Fibroblast of lung (primary cell): ENCODE measurements around the gene CCDC141. TPM values are rescaled to one million over a fixed set of nuclear protein-coding genes. Genes with fewer than 3 reads are reported as not detected.

Source experiments
- DNase-seq, 2 donors: peaks; one replicate each; pipeline versions ENCODE4 v3.0.0 to v3.0.0-alpha.2; 2010; ENCODE audit warnings: low read depth in 2 of 2
- H2AFZ ChIP-seq: 2 replicates; pipeline ENCODE4 v1.5.1; 2012; ENCODE audit warnings: low read length, control low read depth, inconsistent platforms
- H3K27ac ChIP-seq: 2 replicates; pipeline ENCODE4 v1.5.1; 2011; ENCODE audit warnings: low read length, control low read depth; ENCODE audit not compliant: insufficient read depth
- H3K27me3 ChIP-seq: 2 replicates; pipeline ENCODE4 v1.5.1; 2011; ENCODE audit warnings: mild to moderate bottlenecking, low read length; ENCODE audit not compliant: control insufficient read depth, insufficient read depth
- H3K36me3 ChIP-seq: 2 replicates; pipeline ENCODE4 v1.5.1; 2011; ENCODE audit warnings: low read length; ENCODE audit not compliant: control insufficient read depth, insufficient read depth
- H3K4me1 ChIP-seq: 2 replicates; pipeline ENCODE4 v1.5.1; 2011; ENCODE audit warnings: low read length; ENCODE audit not compliant: control insufficient read depth, insufficient read depth; ENCODE audit errors: extremely low read depth
- H3K4me2 ChIP-seq: 2 replicates; pipeline ENCODE4 v1.5.1; 2011; ENCODE audit warnings: low read length, control low read depth; ENCODE audit not compliant: insufficient read depth; ENCODE audit errors: extremely low read depth
- H3K4me3 ChIP-seq, 4 experiments: fragments of 200-600 bp in 1 of 4; sonication (generic) in 1 of 4; replicated peaks in 1 of 4; 2 replicates each; pipeline ENCODE4 v1.5.1; 2011 to 2016; ENCODE audit warnings: low read length in 4 of 4, low read depth in 3 of 4, mild to moderate bottlenecking in 3 of 4, control low read depth in 2 of 4, inconsistent platforms in 1 of 4, mixed read lengths in 1 of 4; ENCODE audit not compliant: insufficient read depth in 1 of 4; ENCODE audit errors: control extremely low read depth in 1 of 4
- H3K79me2 ChIP-seq: 2 replicates; pipeline ENCODE4 v1.5.1; 2012; ENCODE audit warnings: mild to moderate bottlenecking, low read length, inconsistent platforms; ENCODE audit not compliant: control insufficient read depth, insufficient read depth
- H3K9ac ChIP-seq: 2 replicates; pipeline ENCODE4 v1.5.1; 2011; ENCODE audit warnings: mild to moderate bottlenecking, low read length, control low read depth; ENCODE audit not compliant: insufficient read depth
- H3K9me3 ChIP-seq: 2 replicates; pipeline ENCODE4 v1.5.1; 2012; ENCODE audit warnings: low read depth, low read length; ENCODE audit not compliant: control insufficient read depth, insufficient read depth
- H4K20me1 ChIP-seq: 2 replicates; pipeline ENCODE4 v1.5.1; 2011; ENCODE audit warnings: low read length; ENCODE audit not compliant: control insufficient read depth, insufficient read depth; ENCODE audit errors: extremely low read depth
- EZH2 ChIP-seq: IDR thresholded peaks from 2 replicates; pipeline ENCODE4 v1.5.1; 2012; ENCODE audit warnings: low read length, control low read depth, mild to moderate bottlenecking; ENCODE audit errors: missing control alignments
- polyA plus RNA-seq, 2 donors: library from polyadenylated mRNA; depleted of rRNA in 1 of 2; stranded (reverse) in 1 of 2; unstranded in 1 of 2; fragments of >200 nt; gene quantifications; 2 replicates each; pipeline ENCODE4 v1.2.1, GENCODE V29; 2011 to 2012; ENCODE audit warnings: missing spikeins in 1 of 2
- total RNA-seq: library from RNA; depleted of rRNA; stranded (reverse); fragments of >200 nt; gene quantifications from 2 replicates; pipeline ENCODE4 v1.2.1, GENCODE V29; 2014
- TF ChIP-seq, protein P1 (sequence below), 2 donors: IDR thresholded peaks in 1 of 2; conservative IDR thresholded peaks in 1 of 2; 1 replicate in 1 of 2; 2 replicates in 1 of 2; pipeline ENCODE4 v1.5.1; 2011 to 2012; ENCODE audit warnings: low read length in 2 of 2, control low read depth in 1 of 2, inconsistent platforms in 1 of 2, low read depth in 1 of 2, mild to moderate bottlenecking in 1 of 2

Gene CCDC141
- total and polyA plus RNA-seq, 2 donors (not counting 1 experiment from before 2014, with no cell fraction given), result 0.03 to 0.17 TPM

DNA sequence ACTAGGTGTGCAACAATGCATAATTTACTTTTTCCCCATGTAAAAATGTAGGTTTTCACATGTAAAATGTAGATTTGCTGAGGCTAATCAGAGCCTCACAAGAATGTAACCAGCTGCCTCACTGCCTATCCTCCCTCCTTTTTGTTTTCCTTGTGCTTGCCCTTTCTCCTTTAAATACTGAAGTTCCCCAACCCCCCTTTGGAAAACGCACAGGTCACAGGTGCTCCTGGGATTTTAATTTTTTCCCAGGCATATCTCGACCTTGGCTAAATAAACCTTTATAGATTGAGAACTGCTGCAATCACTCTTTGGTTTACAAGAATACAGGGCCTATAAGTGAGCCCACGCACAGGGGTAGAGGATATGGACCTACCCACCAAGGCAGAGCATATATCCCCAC lies 165.5 kb downstream of the CCDC141 start:
- Histone ChIP-seq H3K4me1 (no peaks in the 10 kb centered on the region), H3K27ac (no peak overlapping the region), H3K9me3 (no peaks in the 10 kb centered on the region), H3K27me3 (no peaks in the 10 kb centered on the region), H3K4me3 (no peak overlapping the region), H3K36me3 (no peaks in the 10 kb centered on the region), H4K20me1 (no peaks in the 10 kb centered on the region), H3K9ac (no peak overlapping the region), H3K79me2 (no peaks in the 10 kb centered on the region), H2AFZ (no peak overlapping the region), H3K4me2 (no peak overlapping the region)
- no peak for DNase-seq
- TF ChIP-seq, protein P1, sequence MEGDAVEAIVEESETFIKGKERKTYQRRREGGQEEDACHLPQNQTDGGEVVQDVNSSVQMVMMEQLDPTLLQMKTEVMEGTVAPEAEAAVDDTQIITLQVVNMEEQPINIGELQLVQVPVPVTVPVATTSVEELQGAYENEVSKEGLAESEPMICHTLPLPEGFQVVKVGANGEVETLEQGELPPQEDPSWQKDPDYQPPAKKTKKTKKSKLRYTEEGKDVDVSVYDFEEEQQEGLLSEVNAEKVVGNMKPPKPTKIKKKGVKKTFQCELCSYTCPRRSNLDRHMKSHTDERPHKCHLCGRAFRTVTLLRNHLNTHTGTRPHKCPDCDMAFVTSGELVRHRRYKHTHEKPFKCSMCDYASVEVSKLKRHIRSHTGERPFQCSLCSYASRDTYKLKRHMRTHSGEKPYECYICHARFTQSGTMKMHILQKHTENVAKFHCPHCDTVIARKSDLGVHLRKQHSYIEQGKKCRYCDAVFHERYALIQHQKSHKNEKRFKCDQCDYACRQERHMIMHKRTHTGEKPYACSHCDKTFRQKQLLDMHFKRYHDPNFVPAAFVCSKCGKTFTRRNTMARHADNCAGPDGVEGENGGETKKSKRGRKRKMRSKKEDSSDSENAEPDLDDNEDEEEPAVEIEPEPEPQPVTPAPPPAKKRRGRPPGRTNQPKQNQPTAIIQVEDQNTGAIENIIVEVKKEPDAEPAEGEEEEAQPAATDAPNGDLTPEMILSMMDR (conservative IDR thresholded peaks at IDR 0.05 in 1 of 2, IDR thresholded peaks at IDR 0.05 in 1 of 2; ENCODE audit: low read depth in 1 of 2, low read length in 2 of 2), result no peak

DNA sequence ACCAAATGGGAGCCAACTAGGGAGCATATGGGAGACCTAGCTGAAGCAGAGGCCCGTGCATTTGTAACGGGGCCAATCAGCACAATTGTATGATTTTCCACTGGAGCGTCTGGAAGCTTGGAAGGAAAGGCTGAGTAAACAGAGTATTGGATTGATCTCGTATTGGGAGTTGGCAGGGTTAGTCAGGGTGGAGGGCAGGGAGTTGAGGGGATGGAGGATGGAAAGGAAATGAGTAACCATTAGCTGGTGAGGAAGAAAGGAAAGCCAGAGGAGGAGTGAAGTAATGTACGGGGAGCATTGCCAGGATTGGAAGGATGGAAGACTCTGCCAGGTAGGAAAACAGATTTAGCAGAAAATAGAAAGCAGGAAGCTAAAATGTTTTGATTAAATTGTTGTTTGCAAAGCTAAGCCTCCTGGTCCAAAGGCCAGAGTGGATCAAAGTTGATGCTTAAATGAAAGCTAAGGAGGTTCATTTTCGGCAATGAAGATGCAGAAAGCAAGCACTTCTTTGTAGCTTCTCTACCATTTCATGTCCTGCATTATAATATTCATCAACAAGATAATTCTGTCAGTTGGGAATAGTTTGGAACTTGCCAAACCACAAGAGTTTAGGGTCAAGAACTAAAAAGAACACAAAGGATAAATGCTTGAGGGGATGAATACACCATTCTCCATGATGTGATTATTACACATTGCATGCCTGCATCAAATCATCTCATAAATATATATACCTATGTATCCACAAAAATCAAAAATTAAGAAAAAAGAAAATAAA lies 167.1 kb downstream of the CCDC141 start:
- H3K79me2 ChIP-seq, result no peaks in the 10 kb centered on the region
- peak overlapping the region; percentile 2 to 28 (median 8) for H3K4me3 ChIP-seq
- no peaks in the 10 kb centered on the region for H3K27me3 ChIP-seq
- peak overlapping the region; percentile 34 for H3K4me2 ChIP-seq
- no peaks in the 10 kb centered on the region for H3K36me3 ChIP-seq
- H3K4me1 ChIP-seq, result no peaks in the 10 kb centered on the region
- H3K27ac ChIP-seq, result no peak overlapping the region
- no peaks in the 10 kb centered on the region for H4K20me1 ChIP-seq
- H3K9me3 ChIP-seq, result no peaks in the 10 kb centered on the region
- DNase-seq, result peak; percentile 81 to 88
- H2AFZ ChIP-seq, result peak overlapping the region; percentile 49
- H3K9ac ChIP-seq, result no peak overlapping the region
- TF ChIP-seq, protein P1 (conservative IDR thresholded peaks at IDR 0.05 in 1 of 2, IDR thresholded peaks at IDR 0.05 in 1 of 2; ENCODE audit: low read depth in 1 of 2, low read length in 2 of 2), result no peak
- no peak for TF ChIP-seq EZH2

DNA sequence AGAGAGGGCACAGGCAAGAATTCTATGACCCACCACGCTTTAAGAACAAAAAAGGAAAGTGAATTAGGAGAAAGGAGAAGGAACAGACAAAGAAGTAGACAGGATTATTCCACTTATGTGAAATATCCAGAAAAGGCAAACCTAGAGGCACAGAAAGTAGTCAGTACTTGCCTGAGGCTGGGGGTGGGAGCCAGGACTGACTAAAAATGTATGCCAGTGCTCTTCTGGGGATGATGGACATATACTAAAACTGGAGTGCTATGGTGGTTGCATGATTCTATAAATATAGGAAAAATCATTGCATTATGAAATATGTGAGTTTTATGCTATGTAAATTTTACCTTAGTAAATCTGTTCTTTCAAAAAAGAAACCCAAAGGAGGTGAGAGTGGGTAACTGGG lies 168.9 kb downstream of the CCDC141 start:
- no peak overlapping the region for H2AFZ ChIP-seq
- no peaks in the 10 kb centered on the region for H3K27me3 ChIP-seq
- H3K4me3 ChIP-seq, result no peak overlapping the region
- H3K79me2 ChIP-seq, result no peaks in the 10 kb centered on the region
- TF ChIP-seq, protein P1 (conservative IDR thresholded peaks at IDR 0.05 in 1 of 2, IDR thresholded peaks at IDR 0.05 in 1 of 2; ENCODE audit: low read depth in 1 of 2, low read length in 2 of 2), result no peak
- TF ChIP-seq EZH2, result no peak
- no peaks in the 10 kb centered on the region for H3K9me3 ChIP-seq
- H4K20me1 ChIP-seq, result no peaks in the 10 kb centered on the region
- H3K4me2 ChIP-seq, result no peak overlapping the region
- no peak overlapping the region for H3K27ac ChIP-seq
- H3K4me1 ChIP-seq, result no peaks in the 10 kb centered on the region
- no peaks in the 10 kb centered on the region for H3K36me3 ChIP-seq
- no peak overlapping the region for H3K9ac ChIP-seq
- no peak for DNase-seq
